ENCODE results near the gene PLOD1.
"Not testable (repeated sequence)": the region's sequence is repeated elsewhere in the genome, so short reads cannot be mapped to it uniquely, and the experiment has no call there.

- not testable (repeated sequence) for TF ChIP-seq RFX5 (IDR thresholded peaks at IDR 0.05); CTCF (IDR thresholded peaks at IDR 0.05); KDM1A (IDR thresholded peaks at IDR 0.05; ENCODE audit: low read depth); REST (IDR thresholded peaks at IDR 0.05); POLR2A (IDR thresholded peaks at IDR 0.05; ENCODE audit: low read length); ZSCAN20 (CRISPR knock-in tag; IDR thresholded peaks at IDR 0.05); CEBPB (IDR thresholded peaks at IDR 0.05); BHLHE40 (IDR thresholded peaks at IDR 0.05; ENCODE audit: low read depth, low read length); CHD4 (IDR thresholded peaks at IDR 0.05; ENCODE audit: borderline replicate concordance); MAX (IDR thresholded peaks at IDR 0.05); ZFP36 (IDR thresholded peaks at IDR 0.05; ENCODE audit: borderline replicate concordance, partially characterized antibody); BCL3 (IDR thresholded peaks at IDR 0.05); MAFK (IDR thresholded peaks at IDR 0.05; ENCODE audit: partially characterized antibody)
These were observed 23.6 kb upstream of the PLOD1 start for GRCh38 chr1:11910914-11911228.

Measured in A549 (cell line).